ENCODE results near the gene MOSPD3.

DNA sequence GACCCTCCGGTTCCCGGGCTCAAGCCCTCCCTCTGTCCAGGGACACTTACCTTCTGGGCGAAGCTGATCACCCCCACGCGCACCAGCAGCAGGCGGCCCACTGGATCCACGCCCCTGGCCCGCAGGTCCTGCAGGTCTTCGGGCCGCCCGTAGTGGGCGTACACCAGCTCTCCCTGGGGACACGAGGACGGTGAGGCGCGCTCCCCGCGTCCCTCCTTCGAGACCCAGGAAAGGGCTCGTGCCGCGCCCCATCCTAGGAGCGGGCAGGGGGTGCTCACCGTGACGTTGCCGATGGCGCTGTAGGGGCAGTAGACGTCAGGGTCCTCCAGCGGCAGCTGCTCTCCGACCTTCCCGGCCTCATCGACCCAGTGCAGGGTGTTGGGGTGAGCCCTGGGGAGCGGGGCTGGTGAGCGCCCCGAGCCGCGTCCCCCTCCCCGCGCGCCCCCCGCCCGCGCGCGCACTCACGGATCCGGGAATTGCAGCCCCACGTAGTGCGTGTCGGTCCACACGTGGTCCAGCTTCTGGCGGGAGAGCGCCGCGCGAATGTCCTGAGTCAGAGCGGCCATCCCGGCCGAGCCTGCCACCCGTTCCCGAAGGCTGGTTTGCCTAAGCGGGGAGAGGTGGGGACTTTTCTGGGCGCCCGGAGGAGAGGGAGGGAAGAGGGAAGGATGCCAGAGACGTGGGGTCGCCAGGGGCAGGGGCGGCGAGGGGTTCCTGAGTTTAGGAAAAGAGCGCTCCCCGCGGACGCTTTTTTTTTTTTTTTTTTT, 20.8 kb downstream of the MOSPD3 start:
- TF ChIP-seq CTCF (IDR thresholded peaks at IDR 0.05) = peak; percentile 74
- TF ChIP-seq, protein P1, sequence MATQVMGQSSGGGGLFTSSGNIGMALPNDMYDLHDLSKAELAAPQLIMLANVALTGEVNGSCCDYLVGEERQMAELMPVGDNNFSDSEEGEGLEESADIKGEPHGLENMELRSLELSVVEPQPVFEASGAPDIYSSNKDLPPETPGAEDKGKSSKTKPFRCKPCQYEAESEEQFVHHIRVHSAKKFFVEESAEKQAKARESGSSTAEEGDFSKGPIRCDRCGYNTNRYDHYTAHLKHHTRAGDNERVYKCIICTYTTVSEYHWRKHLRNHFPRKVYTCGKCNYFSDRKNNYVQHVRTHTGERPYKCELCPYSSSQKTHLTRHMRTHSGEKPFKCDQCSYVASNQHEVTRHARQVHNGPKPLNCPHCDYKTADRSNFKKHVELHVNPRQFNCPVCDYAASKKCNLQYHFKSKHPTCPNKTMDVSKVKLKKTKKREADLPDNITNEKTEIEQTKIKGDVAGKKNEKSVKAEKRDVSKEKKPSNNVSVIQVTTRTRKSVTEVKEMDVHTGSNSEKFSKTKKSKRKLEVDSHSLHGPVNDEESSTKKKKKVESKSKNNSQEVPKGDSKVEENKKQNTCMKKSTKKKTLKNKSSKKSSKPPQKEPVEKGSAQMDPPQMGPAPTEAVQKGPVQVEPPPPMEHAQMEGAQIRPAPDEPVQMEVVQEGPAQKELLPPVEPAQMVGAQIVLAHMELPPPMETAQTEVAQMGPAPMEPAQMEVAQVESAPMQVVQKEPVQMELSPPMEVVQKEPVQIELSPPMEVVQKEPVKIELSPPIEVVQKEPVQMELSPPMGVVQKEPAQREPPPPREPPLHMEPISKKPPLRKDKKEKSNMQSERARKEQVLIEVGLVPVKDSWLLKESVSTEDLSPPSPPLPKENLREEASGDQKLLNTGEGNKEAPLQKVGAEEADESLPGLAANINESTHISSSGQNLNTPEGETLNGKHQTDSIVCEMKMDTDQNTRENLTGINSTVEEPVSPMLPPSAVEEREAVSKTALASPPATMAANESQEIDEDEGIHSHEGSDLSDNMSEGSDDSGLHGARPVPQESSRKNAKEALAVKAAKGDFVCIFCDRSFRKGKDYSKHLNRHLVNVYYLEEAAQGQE (IDR thresholded peaks at IDR 0.05; ENCODE audit: insufficient read depth in 1 of 2, low read depth in 2 of 2, low read length in 1 of 2) = peak in 1 of 2 experiments; percentile 59; a peak in 1 of 4 replicates
- TF ChIP-seq POLR2AphosphoS5 (IDR thresholded peaks at IDR 0.05; ENCODE audit: low read depth, low read length) = no peak
- no peak for TF ChIP-seq SIN3A (IDR thresholded peaks at IDR 0.05; ENCODE audit: borderline replicate concordance, insufficient read depth, low read depth, low read length)
